CMK (cell line): ENCODE measurements around the gene WRNIP1.

Experiments
- DNase-seq: peaks from one replicate; pipeline ENCODE4 v3.0.0-alpha.2; 2010; ENCODE audit warnings: low read depth

The WRNIP1 gene

GRCh38 chr6:2807342-2808090 is 42.3 kb downstream of the WRNIP1 start:
- DNase-seq: no peak

- DNase-seq: no peak
These were observed 43.8 kb downstream of the WRNIP1 start for GRCh38 chr6:2809015-2809414.

DNA sequence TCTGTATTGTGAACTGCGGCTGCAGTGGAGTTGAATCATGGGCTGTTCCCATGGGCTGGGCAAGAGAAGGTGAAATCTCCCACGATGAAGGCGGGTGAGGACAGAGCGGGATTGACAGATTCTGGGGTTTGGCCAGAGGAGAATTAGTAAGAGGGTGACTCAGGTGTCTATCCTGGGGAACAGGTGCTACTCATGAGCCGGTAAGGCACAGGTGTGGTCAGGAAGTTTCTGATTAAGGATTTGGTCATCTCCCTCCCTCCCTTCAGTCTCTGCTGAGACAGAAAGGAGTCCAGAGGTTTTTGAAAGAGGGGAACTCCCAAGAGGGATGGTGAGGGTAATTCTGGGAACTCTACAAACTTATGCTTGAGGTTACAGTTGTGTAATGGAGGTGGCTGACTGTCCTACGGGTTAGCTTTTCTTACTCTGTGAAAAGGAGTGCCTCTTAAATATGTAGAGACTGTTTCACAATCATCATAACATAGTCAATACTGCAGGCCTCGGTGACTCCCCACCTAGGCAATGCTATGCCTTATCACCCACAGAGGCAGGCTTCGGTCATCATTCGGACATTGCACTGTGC is 45.0 kb downstream of the WRNIP1 start:
- no peak for DNase-seq

- no peak for DNase-seq
These were observed 47.5 kb downstream of the WRNIP1 start for GRCh38 chr6:2812695-2813094.

DNA sequence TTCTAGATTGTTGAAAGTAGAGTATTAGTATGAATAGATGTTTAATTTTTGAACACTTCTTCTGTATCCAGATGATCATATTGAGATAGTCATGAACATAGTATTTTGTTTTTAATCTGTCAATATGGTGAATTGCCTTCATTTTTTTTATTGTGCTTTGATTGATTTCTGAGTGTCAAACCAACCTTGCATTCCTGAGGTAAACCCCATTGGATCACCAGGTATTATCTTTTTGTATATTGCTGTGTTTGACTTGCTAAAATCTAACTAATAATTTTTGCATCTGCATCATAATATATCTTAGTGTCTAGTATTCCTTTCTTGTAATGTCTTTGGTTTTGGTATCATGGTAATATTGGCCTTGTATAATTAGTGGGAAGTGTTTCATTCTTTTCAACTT is 51.0 kb downstream of the WRNIP1 start:
- DNase-seq: no peak

GRCh38 chr6:2817903-2818443 is 52.8 kb downstream of the WRNIP1 start:
- no peak for DNase-seq

GRCh38 chr6:2818593-2818992 is 53.4 kb downstream of the WRNIP1 start:
- DNase-seq: no peak

GRCh38 chr6:2819115-2819514 is 53.9 kb downstream of the WRNIP1 start:
- DNase-seq: no peak

- no peak for DNase-seq
These were observed 54.8 kb downstream of the WRNIP1 start for GRCh38 chr6:2819978-2820377.

GRCh38 chr6:2820415-2820814 is 55.2 kb downstream of the WRNIP1 start:
- DNase-seq: no peak

GRCh38 chr6:2821554-2821953 is 56.4 kb downstream of the WRNIP1 start:
- no peak for DNase-seq

DNA sequence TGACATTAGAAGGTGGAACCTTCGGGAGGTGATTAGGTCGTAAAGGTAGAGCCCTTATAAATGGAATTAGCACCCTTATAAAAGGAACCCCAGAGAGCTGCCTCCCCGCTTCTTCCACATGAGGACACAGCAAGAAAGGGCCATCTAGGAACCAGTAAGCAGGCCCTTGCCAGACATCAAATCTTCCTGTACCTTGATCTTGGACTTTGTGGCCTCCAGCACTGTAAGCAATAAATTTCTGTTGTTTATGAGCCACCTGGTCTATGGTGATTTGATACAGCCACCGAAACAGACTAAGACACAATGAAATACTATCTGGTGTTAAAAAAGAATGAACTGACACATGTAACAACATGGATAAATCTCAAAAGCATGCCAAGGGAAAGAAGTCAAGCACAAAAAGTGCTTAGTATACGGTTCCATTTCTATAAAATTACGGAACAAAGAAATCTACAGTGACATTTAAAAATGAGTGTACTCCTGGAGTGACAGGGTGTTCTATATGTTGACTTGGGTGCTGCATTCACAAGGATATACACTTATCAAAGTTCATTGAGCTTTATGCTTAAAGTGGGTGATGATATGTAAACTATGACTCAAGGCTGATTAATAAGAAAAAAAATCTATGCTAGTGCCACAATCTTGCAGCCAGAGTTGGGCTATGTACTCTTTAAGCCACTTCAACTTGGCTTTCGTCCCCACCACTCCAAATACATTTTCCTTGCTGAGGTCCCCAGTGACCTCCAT is 58.1 kb downstream of the WRNIP1 start:
- no peak for DNase-seq

DNA sequence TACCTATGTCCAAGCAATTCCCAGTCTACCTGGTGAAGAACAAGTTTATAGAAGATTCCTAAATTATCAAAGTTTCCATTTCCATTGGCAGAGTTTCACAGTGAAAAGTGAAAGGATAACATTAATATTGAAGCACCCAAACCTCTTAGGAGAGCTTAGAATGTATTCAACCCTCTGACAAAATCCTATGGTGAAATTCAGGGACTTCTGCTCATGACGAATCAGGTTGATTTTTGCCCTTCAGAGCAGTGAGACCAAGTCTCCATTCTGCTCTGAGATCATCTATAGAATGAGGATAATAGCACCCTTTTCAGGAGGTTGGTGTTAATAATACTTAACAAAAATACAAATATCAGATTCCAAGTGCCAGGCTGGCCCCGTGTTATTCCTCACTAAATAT is 60.9 kb downstream of the WRNIP1 start:
- DNase-seq: no peak

DNA sequence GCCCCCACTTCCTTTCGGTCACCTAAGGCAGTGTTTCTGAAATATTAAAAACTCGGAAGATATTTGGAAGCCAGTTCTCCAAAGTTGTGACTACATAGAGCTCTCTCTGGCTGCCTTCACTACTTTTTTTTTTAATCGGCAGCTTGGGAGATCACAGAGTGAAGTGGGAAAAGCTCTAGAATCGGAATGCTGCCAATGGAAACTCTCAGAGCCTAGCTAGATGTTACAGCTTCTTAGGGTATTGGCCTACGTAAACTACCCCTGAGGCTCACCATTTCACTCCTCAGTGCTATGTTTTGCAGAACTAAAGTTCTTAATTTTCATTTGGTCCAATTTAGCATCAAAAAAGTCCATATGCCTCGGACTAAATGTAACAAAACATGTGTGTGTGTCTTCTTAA is 61.9 kb downstream of the WRNIP1 start:
- DNase-seq: no peak

DNA sequence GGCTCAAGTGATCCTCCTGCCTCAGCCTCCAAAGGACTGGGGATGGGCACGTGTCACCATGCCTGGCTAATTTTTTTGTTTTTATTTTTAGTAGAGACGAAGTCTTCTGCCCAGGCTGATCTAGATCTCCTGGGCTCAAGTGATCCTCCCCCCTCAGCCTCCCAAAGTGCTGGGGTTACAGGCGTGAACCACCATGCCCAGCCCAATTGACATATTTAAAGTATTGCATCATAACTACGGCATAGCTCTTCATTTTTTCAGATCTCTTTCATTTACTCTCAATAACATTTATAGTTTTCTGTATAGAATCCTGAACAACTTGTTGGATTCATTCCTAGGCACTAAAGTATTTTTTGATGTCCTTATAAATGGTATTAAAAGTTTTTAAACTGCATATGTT is 63.4 kb downstream of the WRNIP1 start:
- DNase-seq: no peak

GRCh38 chr6:2829253-2829652 is 64.1 kb downstream of the WRNIP1 start:
- no peak for DNase-seq

GRCh38 chr6:2830183-2830582 is 65.0 kb downstream of the WRNIP1 start:
- DNase-seq: no peak

GRCh38 chr6:2831392-2831791 is 66.2 kb downstream of the WRNIP1 start:
- no peak for DNase-seq

DNA sequence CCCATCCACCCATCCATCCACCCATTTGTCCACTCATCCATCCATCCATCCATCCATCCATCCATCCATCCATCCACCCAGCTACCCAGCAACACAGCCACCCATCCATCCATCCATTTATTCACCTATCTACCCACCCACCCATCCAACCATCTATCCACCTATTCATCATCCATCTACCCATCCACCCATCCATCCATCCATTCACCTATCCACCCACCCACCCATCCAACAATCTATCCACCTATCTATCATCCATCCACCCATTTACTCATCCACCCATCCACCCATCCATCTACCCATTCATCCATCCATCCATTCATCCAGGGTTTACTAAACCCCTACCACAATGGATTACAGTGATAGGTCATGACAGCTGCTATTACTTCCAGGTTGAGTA is 69.1 kb downstream of the WRNIP1 start:
- no peak for DNase-seq
